HCT116 (cell line): ENCODE data around the gene SLC9A7. TPM values are rescaled to one million over a fixed set of nuclear protein-coding genes. Genes with fewer than 3 reads are reported as not detected.

Experiments
- ATAC-seq: fragments of 200-7000 bp; cut with Tn5 transposase; 2 replicates; pipeline ENCODE4 v1.9.1; 2020; ENCODE audit warnings: mild to moderate bottlenecking, moderate library complexity
- BruUV-seq: library from RNA; stranded (reverse); fragments of 400-500 nt; replicated peaks from 2 replicates; lab custom pipeline; 2021; lab: Mats Ljungman, UMichigan
- CTCF ChIA-PET: fragments of 300-600 bp; sonication (Branson Sonifier 250); formaldehyde crosslinking; loops from one replicate; lab custom pipeline; 2021; ENCODE audit warnings: antibody characterized with exemption; lab: Charles Lee
- POLR2A ChIA-PET: fragments of 300-600, 350-600 bp; sonication (Branson Sonifier 250); formaldehyde crosslinking; loops from one replicate; lab custom pipeline; 2021; ENCODE audit warnings: antibody characterized with exemption; lab: Charles Lee
- RAD21 ChIA-PET, 2 experiments: fragments of 300-600 bp; sonication (Branson Sonifier 250); formaldehyde crosslinking; loops; one replicate each; lab custom pipeline; 2023; ENCODE audit warnings: low total read pairs in 2 of 2; ENCODE audit not compliant: uncharacterized antibody in 2 of 2, unreplicated experiment in 2 of 2, low non-redundant PET in 1 of 2; lab: Charles Lee
- DNase-seq: peaks from one replicate; pipeline ENCODE4 v3.0.0-alpha.2; 2010; ENCODE audit warnings: low read depth, low spot score
- H2AFZ ChIP-seq: fragments of 200-600 bp; shearing (Covaris generic), sonication (generic); 2 replicates; pipeline ENCODE4 v1.6.1; 2017; ENCODE audit warnings: low read depth, mixed run types, mixed read lengths, antibody characterized with exemption, low read length; ENCODE audit not compliant: poor library complexity, severe bottlenecking
- H3K27ac ChIP-seq: 2 replicates; pipeline ENCODE4 v1.5.1; 2012; ENCODE audit warnings: low read depth, low read length
- H3K27me3 ChIP-seq: fragments of 200-600 bp; sonication (generic); 2 replicates; pipeline ENCODE4 v1.6.1; 2016; ENCODE audit warnings: mixed run types, low read length, mixed read lengths; ENCODE audit not compliant: insufficient read depth
- H3K36me3 ChIP-seq, 2 experiments: fragments of 200-500 bp in 1 of 2; fragments of 200-600 bp in 1 of 2; sonication (Bioruptor generic) in 1 of 2; sonication (generic) in 1 of 2; 2 replicates each; pipeline versions ENCODE4 v1.5.1 to v1.6.1; 2014 to 2016; ENCODE audit warnings: low read length in 2 of 2, inconsistent platforms in 1 of 2, mixed read lengths in 1 of 2, mixed run types in 1 of 2; ENCODE audit not compliant: insufficient read depth in 2 of 2, control insufficient read depth in 1 of 2
- H3K4me1 ChIP-seq, 2 experiments: fragments of 200-600 bp in 1 of 2; sonication (generic) in 1 of 2; 2 replicates each; pipeline versions ENCODE4 v1.5.1 to v1.6.1; 2012 to 2017; ENCODE audit warnings: low read length in 2 of 2, inconsistent platforms in 1 of 2, mild to moderate bottlenecking in 1 of 2, mixed read lengths in 1 of 2, mixed run types in 1 of 2, moderate library complexity in 1 of 2; ENCODE audit not compliant: insufficient read depth in 2 of 2, control insufficient read depth in 1 of 2
- H3K4me2 ChIP-seq: fragments of 200-600 bp; sonication (generic); 2 replicates; pipeline ENCODE4 v1.6.1; 2017; ENCODE audit warnings: mixed run types, low read length, mixed read lengths
- H3K4me3 ChIP-seq, 2 experiments: fragments of 200-600 bp in 1 of 2; sonication (generic) in 1 of 2; replicated peaks in 1 of 2; 2 replicates each; pipeline ENCODE4 v1.5.1; 2011 to 2016; ENCODE audit warnings: low read length in 2 of 2, control low read depth in 1 of 2, low read depth in 1 of 2, mild to moderate bottlenecking in 1 of 2, mixed read lengths in 1 of 2, mixed run types in 1 of 2
- H3K79me2 ChIP-seq: fragments of 200-600 bp; sonication (generic); 2 replicates; pipeline ENCODE4 v1.6.1; 2017; ENCODE audit warnings: mild to moderate bottlenecking, mixed run types, low read length, moderate library complexity, mixed read lengths; ENCODE audit not compliant: insufficient read depth
- H3K9ac ChIP-seq: fragments of 200-600 bp; sonication (generic); 2 replicates; pipeline ENCODE4 v1.6.1; 2016; ENCODE audit warnings: low read length, mixed read lengths
- H3K9me2 ChIP-seq: fragments of 200-600 bp; sonication (generic), shearing (Covaris generic); 2 replicates; pipeline ENCODE4 v1.6.1; 2017; ENCODE audit warnings: mixed run types, mild to moderate bottlenecking, moderate library complexity; ENCODE audit not compliant: insufficient read depth
- H3K9me3 ChIP-seq, 2 experiments: fragments of 200-500 bp in 1 of 2; fragments of 200-600 bp in 1 of 2; sonication (Bioruptor generic) in 1 of 2; sonication (generic) in 1 of 2; 2 replicates each; pipeline ENCODE4 v1.6.1; 2014 to 2017; ENCODE audit warnings: low read length in 2 of 2, mixed read lengths in 2 of 2, inconsistent platforms in 1 of 2, low read depth in 1 of 2, mild to moderate bottlenecking in 1 of 2, mixed run types in 1 of 2, moderate library complexity in 1 of 2; ENCODE audit not compliant: control insufficient read depth in 1 of 2, insufficient read depth in 1 of 2
- H4K20me1 ChIP-seq: fragments of 200-600 bp; sonication (generic), shearing (Covaris generic); 2 replicates; pipeline ENCODE4 v1.6.1; 2017; ENCODE audit warnings: mixed run types, mild to moderate bottlenecking, moderate library complexity; ENCODE audit not compliant: insufficient read depth
- ATF3 ChIP-seq: IDR thresholded peaks from 2 replicates; pipeline ENCODE4 v1.6.1; 2012
- CBX3 ChIP-seq: IDR thresholded peaks from 2 replicates; pipeline ENCODE4 v1.6.1; 2012; ENCODE audit warnings: low read depth
- CEBPB ChIP-seq: IDR thresholded peaks from 2 replicates; pipeline ENCODE4 v1.6.1; 2012; ENCODE audit warnings: low read depth
- EGR1 ChIP-seq: IDR thresholded peaks from 2 replicates; pipeline ENCODE4 v1.6.1; 2012; ENCODE audit warnings: low read depth
- ELF1 ChIP-seq: IDR thresholded peaks from 2 replicates; pipeline ENCODE4 v1.6.1; 2012; ENCODE audit warnings: low read depth, borderline replicate concordance
- EZH2 ChIP-seq: fragments of 200-600 bp; sonication (generic); IDR thresholded peaks from 2 replicates; pipeline ENCODE4 v1.6.1; 2017; ENCODE audit warnings: antibody characterized with exemption, mixed run types
- EZH2phosphoT487 ChIP-seq: fragments of 200-600 bp; IDR thresholded peaks from 2 replicates; pipeline ENCODE4 v1.6.1; 2018; ENCODE audit warnings: antibody characterized with exemption, borderline replicate concordance
- FOSL1 ChIP-seq: IDR thresholded peaks from 2 replicates; pipeline ENCODE4 v1.6.1; 2012; ENCODE audit warnings: low read depth
- MAX ChIP-seq: IDR thresholded peaks from 2 replicates; pipeline ENCODE4 v1.6.1; 2012
- POLR2A ChIP-seq: IDR thresholded peaks from 2 replicates; pipeline ENCODE4 v1.7.0; 2011; ENCODE audit warnings: borderline replicate concordance; ENCODE audit not compliant: insufficient read depth, insufficient read length; ENCODE audit errors: extremely low read depth
- RAD21 ChIP-seq: IDR thresholded peaks from 2 replicates; pipeline ENCODE4 v1.6.1; 2012; ENCODE audit warnings: low read depth, mild to moderate bottlenecking
- REST ChIP-seq: IDR thresholded peaks from 2 replicates; pipeline ENCODE4 v1.6.1; 2012; ENCODE audit warnings: low read depth
- SIN3A ChIP-seq: IDR thresholded peaks from 2 replicates; pipeline ENCODE4 v1.6.1; 2012; ENCODE audit warnings: low read depth
- SRF ChIP-seq: IDR thresholded peaks from 2 replicates; pipeline ENCODE4 v1.6.1; 2012; ENCODE audit warnings: low read depth
- YY1 ChIP-seq: IDR thresholded peaks from 2 replicates; pipeline ENCODE4 v1.6.1; 2011; ENCODE audit warnings: low read length, low read depth, moderate library complexity, mild to moderate bottlenecking; ENCODE audit not compliant: insufficient replicate concordance; ENCODE audit errors: extremely low read depth
- ZBTB33 ChIP-seq: IDR thresholded peaks from 2 replicates; pipeline ENCODE4 v1.6.1; 2011; ENCODE audit warnings: mild to moderate bottlenecking, low read length, moderate library complexity; ENCODE audit not compliant: insufficient replicate concordance; ENCODE audit errors: extremely low read depth
- ZFX ChIP-seq: fragments of 450-650 bp; IDR thresholded peaks from 2 replicates; pipeline ENCODE4 v1.6.1; 2017
- ZNF274 ChIP-seq: fragments of 200-500 bp; sonication (Bioruptor generic); IDR thresholded peaks from 2 replicates; pipeline ENCODE4 v1.6.1; 2014; ENCODE audit warnings: mild to moderate bottlenecking, low read depth, low read length, inconsistent platforms
- intact Hi-C: fragments of 100-400 bp; cut with micrococcal nuclease; formaldehyde crosslinking; loops from 2 replicates; pipeline ENCODE4 v1.10.0; 2022
- total RNA-seq: library from RNA; stranded (reverse); gene quantifications from one replicate; pipeline ENCODE4 v1.2.1, GENCODE V29; 2021; ENCODE audit not compliant: unreplicated experiment

The SLC9A7 gene
- total RNA-seq, 1 experiment from 2014 or later, result 18.6 TPM

- no peak for TF ChIP-seq REST
These were observed 122.7 kb downstream of the SLC9A7 start (continued) for GRCh38 chrX:46636223-46636622.

GRCh38 chrX:46635186-46635585 lies 123.7 kb downstream of the SLC9A7 start:
- Histone ChIP-seq H3K4me1 (peaks cover 3 to 10% of the 10 kb centered on the region in 2 experiments; a peak in 2 of 4 replicates), H2AFZ (no peak overlapping the region), H3K27ac (no peak overlapping the region), H3K4me3 (no peak overlapping the region), H3K27me3 (no peaks in the 10 kb centered on the region), H3K4me2 (no peak overlapping the region), H3K9me3 (no peaks in the 10 kb centered on the region), H4K20me1 (no peaks in the 10 kb centered on the region), H3K9me2 (no peaks in the 10 kb centered on the region), H3K36me3 (no peaks in the 10 kb centered on the region), H3K79me2 (no peaks in the 10 kb centered on the region), H3K9ac (no peak overlapping the region)
- RAD21 ChIA-PET, result no interaction called here
- ATAC-seq, result no peak
- CTCF ChIA-PET, result no interaction called here
- no peak for DNase-seq
- POLR2A ChIA-PET, result no interaction called here
- BruUV-seq, result no TSS peak
- TF ChIP-seq ZFX, result no peak
- no peak for TF ChIP-seq YY1
- no peak for TF ChIP-seq ZNF274
- no peak for TF ChIP-seq SIN3A
- no peak for TF ChIP-seq EGR1
- no peak for TF ChIP-seq REST
- no peak for TF ChIP-seq RAD21
- TF ChIP-seq EZH2, result no peak
- no peak for TF ChIP-seq CBX3
- TF ChIP-seq EZH2phosphoT487, result no peak
- no peak for TF ChIP-seq SRF
- TF ChIP-seq ATF3, result no peak
- TF ChIP-seq ELF1, result no peak
- TF ChIP-seq FOSL1, result no peak
- no peak for TF ChIP-seq MAX
- TF ChIP-seq CEBPB, result no peak
- no peak for TF ChIP-seq ZBTB33
- no peak for TF ChIP-seq POLR2A
- intact Hi-C loops, result no loop called here
